NT2/D1 (cell line): ENCODE results near the gene AGBL4.

Source experiments
- YY1 ChIP-seq: IDR thresholded peaks from 2 replicates; pipeline ENCODE4 v1.6.1; 2011; ENCODE audit not compliant: insufficient read length, insufficient read depth
- ZNF274 ChIP-seq: IDR thresholded peaks from 2 replicates; pipeline ENCODE4 v1.6.1; 2011; ENCODE audit warnings: mild to moderate bottlenecking, low read depth, low read length

- no peak for TF ChIP-seq ZNF274
- no peak for TF ChIP-seq YY1
Measured at GRCh38 chr1:48979940-48980339, 1043.8 kb downstream of the AGBL4 start.
